ENCODE data around the gene GALC.

GALC gene

GRCh38 chr14:88007608-88008007 is 14.6 kb upstream of the GALC start:
- no peak for DNase-seq (ENCODE audit: low read depth, low spot score)

- peak; percentile 31 for DNase-seq (ENCODE audit: low read depth, low spot score)
These were observed 13.2 kb upstream of the GALC start for GRCh38 chr14:88005978-88006851.

GRCh38 chr14:88005050-88005481 is 12.1 kb upstream of the GALC start, which contains the start of gene GPR65:
Gene GPR65 (plus strand): TSS chr14:88005135. CDS start chr14:88010848, 5,713 bp downstream.
- DNase-seq (ENCODE audit: low read depth, low spot score), result no peak

DNA sequence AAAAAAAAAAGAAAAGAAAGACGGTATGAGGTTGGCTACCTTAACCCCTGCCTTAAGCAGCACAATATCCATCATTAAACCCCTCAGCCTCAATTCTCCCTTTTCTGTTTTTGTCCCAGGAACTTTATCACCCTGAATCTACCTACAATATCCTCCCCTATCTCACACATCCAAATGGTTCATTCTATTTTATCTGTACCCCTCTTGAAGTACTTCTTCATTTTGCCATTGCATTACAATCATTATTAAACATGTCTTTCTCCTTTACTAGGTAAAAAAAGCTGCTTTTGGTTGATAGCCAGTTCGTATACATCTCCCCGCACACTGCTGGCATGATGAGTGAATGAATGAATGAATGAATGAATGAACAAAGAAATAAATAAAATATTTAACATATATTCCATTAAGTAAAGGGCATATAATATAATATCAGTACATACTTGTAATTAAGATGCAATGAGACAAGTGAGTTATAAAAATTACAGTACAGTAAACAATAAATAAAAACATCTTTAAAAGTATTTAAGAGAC is 11.6 kb upstream of the GALC start:
- no peak for DNase-seq (ENCODE audit: low read depth, low spot score)

DNA sequence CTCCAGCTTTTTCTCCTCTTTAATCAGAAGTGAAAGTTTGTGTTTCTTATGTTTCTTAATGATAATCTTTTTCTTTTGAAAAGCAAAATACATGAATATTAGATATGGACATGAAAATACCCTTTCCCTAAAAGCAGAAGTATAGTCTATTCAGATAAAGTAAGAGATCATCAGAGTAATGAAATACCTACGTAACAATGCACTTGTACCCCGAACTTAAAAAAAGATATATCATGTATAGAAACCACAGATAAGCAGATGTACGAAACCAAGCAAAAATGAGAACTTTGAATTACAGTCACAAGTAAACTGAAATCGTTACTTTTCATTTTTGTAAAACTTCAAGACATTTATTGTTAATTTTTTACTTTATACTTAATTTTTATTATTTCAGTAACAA is 10.4 kb upstream of the GALC start:
- no peak for DNase-seq (ENCODE audit: low read depth, low spot score)

- DNase-seq (ENCODE audit: low read depth, low spot score), result no peak
These were observed 9.6 kb upstream of the GALC start for GRCh38 chr14:88002421-88003075.

GRCh38 chr14:87999277-87999676 is 6.3 kb upstream of the GALC start:
- DNase-seq (ENCODE audit: low read depth, low spot score), result no peak

GRCh38 chr14:87998482-87998881 is 5.5 kb upstream of the GALC start:
- DNase-seq (ENCODE audit: low read depth, low spot score), result no peak

DNA sequence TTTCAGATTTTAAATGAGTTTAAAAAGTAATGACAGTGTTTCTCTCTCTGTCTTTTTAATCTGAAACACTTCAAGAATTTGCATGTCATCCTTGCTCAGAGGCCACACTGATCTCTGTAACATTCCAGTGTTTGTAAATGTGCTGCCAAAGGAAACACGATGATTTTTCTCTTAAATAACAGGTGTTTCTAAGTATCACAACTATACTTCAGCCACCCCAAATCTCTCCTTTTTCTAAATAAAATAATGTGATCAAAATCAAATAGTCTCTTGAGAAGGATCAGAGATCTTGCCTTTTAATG is 3.3 kb upstream of the GALC start:
- DNase-seq (ENCODE audit: low read depth, low spot score), result no peak

DNA sequence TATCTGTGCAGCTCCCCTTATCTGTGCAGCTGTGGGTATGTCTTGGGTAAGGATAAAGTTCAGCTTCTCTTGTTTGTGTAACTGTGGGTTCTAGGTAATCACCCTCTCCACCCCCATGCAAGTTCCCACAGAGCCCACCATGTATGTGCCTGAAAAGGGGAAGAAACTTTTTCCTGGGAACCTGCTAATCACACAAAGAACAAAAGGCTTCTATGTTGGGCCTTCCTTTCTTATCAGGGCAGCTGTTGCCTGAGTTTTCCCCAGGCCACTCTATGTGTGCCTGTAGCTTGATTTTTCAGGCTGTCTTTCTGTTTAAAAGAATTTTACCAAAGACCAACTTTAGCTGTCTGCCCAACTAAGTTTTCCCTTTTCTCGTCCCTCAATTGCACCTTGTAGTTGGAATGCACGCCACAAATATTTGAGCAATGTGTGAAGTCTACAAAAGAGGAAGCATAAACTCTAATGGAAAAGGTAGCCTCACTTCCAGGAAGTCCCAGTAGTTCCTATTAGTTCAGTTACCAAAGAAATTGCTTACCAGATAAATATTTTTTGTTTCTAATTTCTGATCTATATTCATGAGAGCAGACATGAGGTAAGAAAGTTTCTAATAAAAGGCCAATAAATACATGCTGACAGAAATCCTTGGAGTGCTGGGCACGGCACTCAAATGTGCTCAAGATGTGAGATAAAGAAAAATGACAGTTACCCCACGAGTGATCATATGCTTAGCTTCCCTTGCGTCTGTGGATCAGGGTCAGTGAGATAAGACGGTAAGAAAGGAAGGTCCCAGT is 2.7 kb upstream of the GALC start:
- DNase-seq (ENCODE audit: low read depth, low spot score), result no peak

DNA sequence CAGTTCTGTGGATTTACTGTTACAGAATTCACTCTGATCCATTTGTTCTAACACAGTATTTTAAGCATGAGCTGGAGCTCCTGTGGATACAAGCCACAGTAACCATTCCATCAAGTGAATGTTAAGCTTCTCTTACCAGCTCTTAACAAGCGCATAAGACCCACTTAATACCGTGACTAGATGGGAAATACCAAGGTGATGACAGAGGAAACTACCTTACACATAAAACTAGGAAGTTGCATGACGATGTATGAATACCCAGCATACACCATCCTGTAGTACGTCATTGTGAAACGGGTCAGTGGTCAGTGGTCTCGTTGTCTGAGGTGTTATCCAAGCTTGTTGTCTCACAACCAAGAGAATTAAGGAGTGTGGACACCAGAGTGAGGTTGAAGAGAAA is 2.0 kb upstream of the GALC start:
- DNase-seq (ENCODE audit: low read depth, low spot score), result no peak

GRCh38 chr14:87992346-87992717 is 650 bp downstream of the GALC start:
- DNase-seq (ENCODE audit: low read depth, low spot score), result no peak

- DNase-seq (ENCODE audit: low read depth, low spot score), result no peak
These were observed 2.3 kb downstream of the GALC start for GRCh38 chr14:87990682-87991081.

DNA sequence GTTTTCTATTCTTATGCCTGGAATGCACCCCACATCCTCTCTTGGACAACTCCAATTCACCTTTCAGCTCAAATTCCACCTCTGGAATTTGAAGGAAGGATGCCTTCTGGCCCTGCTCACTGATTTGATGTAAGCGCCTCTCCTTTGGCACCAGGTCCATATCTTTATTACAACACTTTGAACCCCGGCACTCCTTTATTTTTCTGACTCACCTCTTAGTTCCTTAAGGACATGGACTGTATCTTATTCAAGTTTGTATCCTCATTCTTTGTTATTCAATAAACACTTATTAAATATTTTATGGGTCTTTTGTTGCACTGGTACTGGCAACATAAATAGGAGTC is 3.1 kb downstream of the GALC start:
- no peak for DNase-seq (ENCODE audit: low read depth, low spot score)

GRCh38 chr14:87989221-87989955 is 3.6 kb downstream of the GALC start:
- no peak for DNase-seq (ENCODE audit: low read depth, low spot score)

- no peak for DNase-seq (ENCODE audit: low read depth, low spot score)
These were observed 13.3 kb downstream of the GALC start for GRCh38 chr14:87979689-87980088.

- no peak for DNase-seq (ENCODE audit: low read depth, low spot score)
These were observed 17.3 kb downstream of the GALC start for GRCh38 chr14:87975636-87976035.

DNA sequence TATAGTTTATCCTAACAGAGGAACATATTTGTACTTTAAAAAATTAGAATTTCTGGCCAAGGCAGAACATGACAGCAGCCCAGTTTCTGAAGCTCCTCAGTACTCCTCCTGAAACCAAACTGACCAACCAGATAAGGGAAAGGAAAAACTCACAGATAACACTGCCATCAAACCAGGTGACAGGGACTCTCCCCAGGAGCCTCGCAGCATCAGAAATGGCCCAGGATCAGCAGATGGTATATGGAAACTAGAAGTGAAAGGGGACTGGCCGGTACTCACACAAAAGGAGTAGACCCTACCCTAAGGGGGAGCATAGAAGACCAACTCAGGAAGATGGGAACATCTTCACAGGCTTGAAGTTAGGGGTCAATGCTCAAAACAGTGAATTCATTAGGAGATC is 22.0 kb downstream of the GALC start:
- no peak for DNase-seq (ENCODE audit: low read depth, low spot score)

GRCh38 chr14:87967496-87967895 is 25.5 kb downstream of the GALC start:
- no peak for DNase-seq (ENCODE audit: low read depth, low spot score)

GRCh38 chr14:87966816-87967215 is 26.2 kb downstream of the GALC start:
- DNase-seq (ENCODE audit: low read depth, low spot score), result no peak

DNA sequence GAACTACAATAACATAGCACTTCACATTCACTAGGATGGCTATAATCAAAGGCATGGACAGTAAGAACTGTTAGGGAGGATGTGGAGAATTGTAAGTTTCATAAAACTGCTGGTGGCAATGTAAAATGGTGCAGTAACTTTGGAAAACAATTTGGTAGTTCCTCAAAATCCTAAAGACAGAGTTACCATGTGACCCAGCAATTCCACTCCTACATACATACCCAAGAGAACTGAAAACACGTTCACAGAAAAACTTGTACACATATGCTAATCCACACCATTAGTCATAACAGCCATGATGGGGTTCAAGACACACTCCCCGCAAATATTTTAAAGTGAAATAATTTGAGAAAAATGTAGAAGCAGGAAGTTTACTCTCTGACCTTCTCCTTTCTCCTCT is 31.7 kb downstream of the GALC start:
- DNase-seq (ENCODE audit: low read depth, low spot score), result no peak
